Breast epithelium (tissue), 4 donors: Measurements from ENCODE around the gene XPC. TPM values are rescaled to one million over a fixed set of nuclear protein-coding genes. Genes with fewer than 3 reads are reported as not detected.

Source experiments
- DNase-seq, 2 donors: peaks; one replicate each; pipeline ENCODE4 v3.0.0-alpha.2; 2019; ENCODE audit warnings: low spot score in 2 of 2
- H3K27ac ChIP-seq, 2 donors: fragments of 200-600 bp; sonication (generic) in 1 of 2; one replicate each; pipeline ENCODE4 v1.5.1; 2016 to 2019; ENCODE audit warnings: mild to moderate bottlenecking in 1 of 2
- H3K27me3 ChIP-seq, 2 donors: fragments of 200-600 bp; sonication (generic) in 1 of 2; one replicate each; pipeline versions ENCODE4 v1.5.1 to v1.6.0; 2017 to 2019; ENCODE audit warnings: control low read depth in 1 of 2, mild to moderate bottlenecking in 1 of 2
- H3K36me3 ChIP-seq: fragments of 200-600 bp; one replicate; pipeline ENCODE4 v1.5.1; 2019
- H3K4me1 ChIP-seq, 2 donors: fragments of 200-600 bp; sonication (generic); one replicate each; pipeline ENCODE4 v1.5.1; 2016 to 2019; ENCODE audit warnings: control low read depth in 1 of 2
- H3K4me3 ChIP-seq, 3 donors: fragments of 200-600 bp; sonication (generic); 1 replicate in 2 of 3; 2 replicates in 1 of 3; pipeline ENCODE4 v1.5.1; 2016 to 2019; ENCODE audit warnings: mild to moderate bottlenecking in 3 of 3, moderate library complexity in 2 of 3
- H3K9me3 ChIP-seq, 2 donors: fragments of 200-600 bp; sonication (generic) in 1 of 2; one replicate each; pipeline ENCODE4 v1.5.1; 2016 to 2019; ENCODE audit warnings: control low read depth in 1 of 2
- CTCF ChIP-seq, 3 donors: fragments of 450-650 bp; IDR thresholded peaks; one replicate each; pipeline ENCODE4 v1.5.1; 2016 to 2017; ENCODE audit warnings: antibody characterized with exemption in 3 of 3, mild to moderate bottlenecking in 3 of 3, moderate library complexity in 3 of 3
- POLR2A ChIP-seq: fragments of 450-650 bp; IDR thresholded peaks from one replicate; pipeline ENCODE4 v1.6.1; 2016; ENCODE audit warnings: antibody characterized with exemption, mild to moderate bottlenecking, moderate library complexity
- POLR2AphosphoS5 ChIP-seq, 3 donors: sonication (generic); formaldehyde crosslinking; IDR thresholded peaks; one replicate each; pipeline ENCODE4 v1.6.1; 2017; ENCODE audit warnings: antibody characterized with exemption in 3 of 3
- intact Hi-C: fragments of 100-400 bp; cut with DNase I; formaldehyde crosslinking; loops from one replicate; pipeline ENCODE4 v1.15.1; 2023; ENCODE audit warnings: low total_unique reads
- total RNA-seq, 3 donors: library from RNA; depleted of rRNA; stranded (reverse); fragments of >200 nt; gene quantifications; one replicate each; pipeline ENCODE4 v1.1.0, GENCODE V29; 2016

XPC gene
- total RNA-seq, 3 donors from 2014 or later: 57.4 to 74.2 (median 61.3) TPM

- H3K27me3 ChIP-seq: no peaks in the 10 kb centered on the region
- intact Hi-C loops: loop anchor here (5.0 kb wide), 1 partner anchor 1276 kb away; no protein-coding TSS in a partner anchor
- no peak overlapping the region for H3K27ac ChIP-seq
- no peak overlapping the region for H3K4me3 ChIP-seq
- DNase-seq: no peak
- peaks cover 6 to 13% of the 10 kb centered on the region in 2 donors for H3K9me3 ChIP-seq
- no peaks in the 10 kb centered on the region for H3K4me1 ChIP-seq
- H3K36me3 ChIP-seq: peaks cover 67% of the 10 kb centered on the region
- TF ChIP-seq CTCF (IDR thresholded peaks at IDR 0.05): no peak
- no peak for TF ChIP-seq POLR2A
- TF ChIP-seq POLR2AphosphoS5 (IDR thresholded peaks at IDR 0.05): no peak
Measured at GRCh38 chr3:14161282-14161681, 17.1 kb downstream of the XPC start.

DNA sequence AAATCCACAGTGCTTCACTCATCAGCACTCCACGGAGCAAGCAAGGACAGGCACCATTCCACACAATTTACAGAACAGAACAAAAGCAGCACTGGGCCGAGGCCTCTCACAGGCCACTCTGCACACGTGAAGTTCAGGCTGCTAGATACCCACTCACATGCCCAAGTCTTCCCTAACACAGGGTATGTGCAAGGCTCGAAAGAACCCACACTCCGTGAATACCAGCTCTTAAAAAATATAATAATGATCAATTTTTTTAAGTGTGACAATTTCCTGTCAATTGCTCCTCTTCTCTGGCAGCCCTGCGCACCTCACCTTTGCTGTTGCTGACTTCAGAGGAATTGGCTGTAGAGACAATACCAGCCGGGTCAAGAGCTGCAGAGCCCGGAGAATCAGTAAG, 19.0 kb downstream of the XPC start:
- no peak for DNase-seq
- Histone ChIP-seq H3K4me1 (no peaks in the 10 kb centered on the region), H3K36me3 (peaks cover 50% of the 10 kb centered on the region), H3K27ac (no peak overlapping the region), H3K4me3 (no peak overlapping the region), H3K9me3 (peaks cover 6 to 13% of the 10 kb centered on the region in 2 donors), H3K27me3 (no peaks in the 10 kb centered on the region)
- TF ChIP-seq POLR2A (no peak), CTCF (IDR thresholded peaks at IDR 0.05) (no peak), POLR2AphosphoS5 (IDR thresholded peaks at IDR 0.05) (no peak)
- intact Hi-C loops: no loop called here

GRCh38 chr3:14158370-14158769, 20.0 kb downstream of the XPC start:
- H3K4me1 ChIP-seq: no peaks in the 10 kb centered on the region
- H3K4me3 ChIP-seq: no peak overlapping the region
- no peak overlapping the region for H3K27ac ChIP-seq
- no peaks in the 10 kb centered on the region for H3K27me3 ChIP-seq
- intact Hi-C loops: no loop called here
- no peak for TF ChIP-seq POLR2A
- no peak for TF ChIP-seq CTCF (IDR thresholded peaks at IDR 0.05)
- TF ChIP-seq POLR2AphosphoS5 (IDR thresholded peaks at IDR 0.05): no peak
- H3K9me3 ChIP-seq: peaks cover 6 to 13% of the 10 kb centered on the region in 2 donors
- no peak for DNase-seq
- H3K36me3 ChIP-seq: peaks cover 41% of the 10 kb centered on the region

DNA sequence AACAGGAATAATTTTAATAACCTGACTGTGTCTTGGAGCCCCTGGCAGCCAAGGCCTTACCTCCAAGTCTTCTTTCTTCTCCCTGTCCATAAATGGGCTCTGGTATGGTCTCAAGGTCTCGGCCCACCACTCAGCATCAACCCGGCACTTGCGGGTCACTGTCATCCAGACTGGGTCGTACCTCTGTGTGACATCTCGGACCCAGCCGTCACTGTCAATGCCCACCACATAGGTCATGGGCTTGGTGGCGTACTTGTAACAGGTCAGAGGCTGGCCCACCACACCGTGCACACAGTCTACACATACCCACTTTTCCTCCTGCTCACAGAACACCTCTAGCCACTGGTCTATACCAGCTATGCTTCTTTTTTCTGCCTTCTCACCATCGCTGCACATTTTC, 20.4 kb downstream of the XPC start:
- Histone ChIP-seq H3K27me3 (no peaks in the 10 kb centered on the region), H3K27ac (no peak overlapping the region), H3K36me3 (peaks cover 37% of the 10 kb centered on the region), H3K4me1 (no peaks in the 10 kb centered on the region), H3K4me3 (no peak overlapping the region), H3K9me3 (peaks cover 6 to 13% of the 10 kb centered on the region in 2 donors)
- intact Hi-C loops: no loop called here
- TF ChIP-seq CTCF (IDR thresholded peaks at IDR 0.05) (no peak), POLR2AphosphoS5 (IDR thresholded peaks at IDR 0.05) (no peak), POLR2A (no peak)
- DNase-seq: no peak

GRCh38 chr3:14156843-14157561, 21.4 kb downstream of the XPC start:
- Histone ChIP-seq H3K4me1 (no peaks in the 10 kb centered on the region), H3K9me3 (peaks cover 6 to 9% of the 10 kb centered on the region in 2 donors), H3K27me3 (no peaks in the 10 kb centered on the region), H3K27ac (no peak overlapping the region), H3K36me3 (peaks cover 30% of the 10 kb centered on the region), H3K4me3 (no peak overlapping the region)
- intact Hi-C loops: no loop called here
- TF ChIP-seq POLR2A (no peak), POLR2AphosphoS5 (IDR thresholded peaks at IDR 0.05) (no peak), CTCF (IDR thresholded peaks at IDR 0.05) (no peak)
- DNase-seq: no peak
